Measurements from ENCODE around the gene CACNA2D4.
"Not testable (repeated sequence)": the region's sequence is repeated elsewhere in the genome, so short reads cannot be mapped to it uniquely, and the experiment has no call there.

The CACNA2D4 gene

DNA sequence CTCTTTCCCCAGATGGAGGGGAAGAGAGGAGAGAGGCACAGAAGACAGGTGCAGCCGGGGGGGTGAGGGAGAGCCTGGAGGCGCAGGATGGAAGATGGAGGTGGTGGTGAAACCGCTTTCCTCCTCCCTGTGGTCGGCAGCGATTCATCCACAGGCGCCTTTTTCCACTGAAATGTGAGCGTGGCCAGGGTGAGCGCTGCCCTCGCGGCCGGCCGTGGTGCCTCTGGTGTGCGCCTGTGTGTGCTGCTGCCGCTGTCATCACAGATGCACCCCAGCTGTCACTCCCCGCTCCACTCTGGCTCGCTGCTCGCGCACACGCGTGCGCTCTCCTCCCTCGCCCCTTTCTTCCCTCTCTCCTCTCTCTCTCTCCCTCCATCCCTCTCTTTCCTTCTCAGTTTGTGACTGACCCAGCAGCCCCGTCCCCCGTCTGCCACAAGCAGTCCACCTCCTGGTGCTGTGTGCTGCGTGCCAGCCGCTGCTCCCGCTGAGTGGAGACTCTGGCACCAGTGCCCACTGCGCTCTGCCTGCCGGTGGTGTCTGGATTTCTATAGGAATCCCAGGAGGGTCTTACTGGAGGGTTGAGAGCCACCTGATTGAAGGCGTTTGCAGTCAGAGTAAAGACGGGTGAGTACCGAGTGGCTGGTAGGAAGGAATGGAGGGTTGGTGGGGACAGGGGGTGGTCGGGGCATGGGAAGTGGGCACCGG is 98.1 kb downstream of the CACNA2D4 start, which contains the start of gene LRTM2:
LRTM2 (plus strand) TSS at position 375 of the 705 bp plus-strand sequence. CDS start 7,584 bp downstream, outside the sequence.
- CTCF ChIA-PET, result interaction anchor here (1.4 kb wide), 1 partner anchor 25 kb away, joined by 5 read pairs; no protein-coding TSS in a partner anchor
- no peak for TF ChIP-seq CTCF (IDR thresholded peaks at IDR 0.05; ENCODE audit: control extremely low read depth, extremely low read depth, low read depth, missing control alignments)
- POLR2A ChIA-PET, result no interaction called here
- DNase-seq (ENCODE audit: extremely low spot score), result no peak

DNA sequence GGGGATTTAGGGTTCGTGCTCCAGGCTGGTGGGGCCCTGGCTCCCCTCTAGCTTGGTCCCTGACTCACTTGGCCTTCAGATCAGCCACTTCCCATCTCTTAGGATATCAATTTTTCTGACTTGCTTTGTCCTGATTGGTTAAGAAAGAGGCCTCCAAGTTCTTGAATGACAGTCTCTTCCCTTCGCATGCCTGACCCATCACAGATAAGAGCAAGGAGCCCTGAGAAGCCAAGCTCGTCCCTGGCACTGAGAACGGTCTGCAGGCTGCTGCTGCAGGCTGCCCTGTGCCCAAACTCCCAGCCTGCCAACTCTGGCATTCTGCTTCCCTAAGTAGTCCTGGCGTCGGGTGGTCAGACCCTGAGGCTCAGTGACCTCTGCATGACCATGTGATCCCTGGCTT is 98.9 kb downstream of the CACNA2D4 start:
- no peak for DNase-seq (ENCODE audit: extremely low spot score)
- TF ChIP-seq CTCF (IDR thresholded peaks at IDR 0.05; ENCODE audit: control extremely low read depth, extremely low read depth, low read depth, missing control alignments), result no peak
- ChIA-PET CTCF (no interaction called here), POLR2A (no interaction called here)

- ChIA-PET CTCF (no interaction called here), POLR2A (no interaction called here)
- no peak for TF ChIP-seq CTCF (IDR thresholded peaks at IDR 0.05; ENCODE audit: control extremely low read depth, extremely low read depth, low read depth, missing control alignments)
- no peak for DNase-seq (ENCODE audit: extremely low spot score)
Observed at GRCh38 chr12:1819050-1819449, 99.4 kb downstream of the CACNA2D4 start.

GRCh38 chr12:1817928-1818327 is 100.5 kb downstream of the CACNA2D4 start:
- CTCF ChIA-PET; DNase-seq (ENCODE audit: extremely low spot score); POLR2A ChIA-PET: not testable (repeated sequence)

DNA sequence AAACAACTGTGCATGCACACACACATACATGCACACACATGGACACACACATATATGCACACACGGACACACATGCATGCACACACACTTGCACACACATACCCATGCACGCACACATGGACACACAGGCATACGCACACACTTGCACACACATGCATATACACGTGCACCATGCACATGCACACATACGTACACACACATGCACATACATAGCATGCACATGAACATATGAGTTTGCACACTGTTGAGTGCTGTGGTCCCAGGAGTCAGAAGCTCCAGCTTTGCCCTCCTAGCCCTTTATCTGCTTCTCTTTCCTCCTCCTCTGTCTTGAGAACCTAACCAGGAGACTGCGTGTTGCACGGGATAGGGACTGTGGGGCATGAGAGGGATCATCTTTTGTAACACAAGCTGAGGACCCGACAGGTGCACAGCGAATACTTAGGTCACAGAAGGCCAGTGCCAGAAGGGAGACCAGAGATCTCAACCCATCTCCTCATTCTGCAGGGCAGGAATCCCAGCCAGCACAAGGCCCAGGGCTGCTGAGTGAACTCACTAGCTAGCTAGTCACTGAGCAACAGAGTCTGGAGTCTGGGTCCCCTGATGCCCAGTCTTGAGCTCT is 101.6 kb downstream of the CACNA2D4 start:
- ChIA-PET CTCF (interaction anchor here (1.6 kb wide), 1 partner anchor 8 kb away, joined by 5 read pairs; no protein-coding TSS in a partner anchor), POLR2A (no interaction called here)
- no peak for DNase-seq (ENCODE audit: extremely low spot score)
- no peak for TF ChIP-seq CTCF (IDR thresholded peaks at IDR 0.05; ENCODE audit: control extremely low read depth, extremely low read depth, low read depth, missing control alignments)

DNA sequence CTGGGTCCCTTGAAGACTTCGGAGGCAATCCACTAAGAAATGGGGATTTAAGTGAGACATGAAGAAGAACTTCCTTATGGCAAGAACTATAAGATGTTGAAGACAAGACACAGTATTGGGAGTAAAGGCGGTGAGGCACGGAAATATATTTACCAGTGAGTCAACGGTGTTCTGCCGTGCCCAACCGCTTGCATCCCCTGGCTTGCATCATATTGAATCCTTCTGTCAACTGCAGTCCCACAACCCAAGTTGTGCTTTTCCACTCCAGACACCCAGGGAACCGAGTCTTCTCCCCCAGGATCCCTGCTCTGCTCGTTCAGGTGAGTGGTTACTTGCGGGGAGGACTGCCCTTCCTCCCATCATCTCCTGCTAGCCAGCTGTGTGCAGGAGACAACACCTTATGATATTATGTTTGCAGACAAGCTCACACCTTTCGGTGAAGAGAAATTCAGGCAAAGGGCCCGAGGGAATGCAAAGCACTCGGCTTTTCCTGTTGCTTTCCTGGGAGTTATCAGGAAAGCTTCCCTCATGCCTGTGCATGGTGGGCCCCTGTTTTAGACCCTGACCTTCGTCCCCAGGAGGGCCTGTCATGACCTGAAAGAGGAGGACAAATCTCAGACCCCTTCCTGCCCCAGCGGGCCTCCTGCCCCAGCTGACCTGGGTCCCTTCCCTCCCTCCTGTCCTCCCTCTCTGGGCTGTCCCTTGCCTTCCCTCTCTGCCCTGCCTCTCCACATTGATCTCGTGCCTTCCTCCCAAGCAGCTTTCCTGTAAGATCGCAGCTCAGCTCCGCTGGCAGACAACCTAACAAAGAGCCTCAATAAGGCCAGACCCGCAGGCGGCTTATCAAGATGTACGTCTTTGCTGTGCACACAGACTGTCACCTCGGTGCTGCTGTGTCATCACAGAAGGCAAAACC is 102.4 kb downstream of the CACNA2D4 start:
- TF ChIP-seq CTCF (IDR thresholded peaks at IDR 0.05; ENCODE audit: control extremely low read depth, extremely low read depth, low read depth, missing control alignments), result no peak
- CTCF ChIA-PET, result interaction anchor here (1.6 kb wide), 1 partner anchor 9 kb away, joined by 5 read pairs; no protein-coding TSS in a partner anchor
- no peak for DNase-seq (ENCODE audit: extremely low spot score)
- POLR2A ChIA-PET, result no interaction called here
